Measurements from ENCODE around the gene CCDC141. TPM values are rescaled to one million over a fixed set of nuclear protein-coding genes. Genes with fewer than 3 reads are reported as not detected.
"Not testable (repeated sequence)": the region's sequence is repeated elsewhere in the genome, so short reads cannot be mapped to it uniquely, and the experiment has no call there.

CCDC141 gene
- polyA plus RNA-seq, 3 donors from 2014 or later: 0.69 to 1.5 TPM; not detected in 1

DNA sequence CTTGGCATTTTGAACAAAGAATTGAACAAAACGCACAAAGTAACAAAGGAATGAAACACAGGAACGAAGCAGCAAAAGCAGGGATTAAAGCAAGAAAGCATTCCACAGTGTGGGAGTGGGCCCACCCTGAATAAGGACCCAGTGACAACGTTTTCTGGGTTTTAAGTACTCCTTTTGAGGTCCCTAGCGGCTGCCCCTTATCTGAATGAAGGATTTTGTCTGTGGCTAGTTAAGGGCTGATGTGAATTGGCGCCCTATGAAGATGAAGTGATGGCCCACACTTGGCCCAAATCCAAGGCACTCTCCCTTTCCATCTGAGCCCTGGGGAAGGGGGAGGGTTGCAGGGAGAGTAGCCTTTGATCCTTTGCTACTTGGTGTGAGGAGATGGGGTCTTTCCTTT is 7.8 kb upstream of the CCDC141 start:
- no peak for DNase-seq
- no peaks in the 10 kb centered on the region for H3K4me1 Mint-ChIP-seq
- H3K4me3 Mint-ChIP-seq: no peak overlapping the region
- no peaks in the 10 kb centered on the region for H3K9me3 Mint-ChIP-seq
- H3K27ac Mint-ChIP-seq: no peak overlapping the region
- no peaks in the 10 kb centered on the region for H3K36me3 Mint-ChIP-seq
- no peaks in the 10 kb centered on the region for H3K27me3 Mint-ChIP-seq (ENCODE audit: low read depth in 3 of 3)

DNA sequence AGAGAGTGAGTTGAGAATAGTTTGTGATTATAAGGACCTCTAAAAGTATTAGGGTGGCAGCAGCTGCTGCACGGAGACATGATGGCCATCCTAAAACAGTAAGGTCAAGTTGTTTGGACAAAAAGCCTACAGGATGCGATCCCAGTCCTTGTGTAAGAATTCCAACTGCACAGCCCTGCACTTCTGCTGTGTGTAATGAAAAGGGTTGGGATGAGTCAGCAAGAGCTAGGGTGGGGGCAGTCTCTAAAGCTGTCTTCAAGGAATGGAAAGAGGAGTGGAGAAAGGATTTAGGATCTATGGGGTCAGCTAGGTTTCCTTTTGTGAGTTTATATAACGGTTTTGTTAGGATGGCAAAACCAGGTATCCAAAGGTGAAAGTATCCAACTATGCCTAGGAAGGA is 3.6 kb upstream of the CCDC141 start:
- not testable (repeated sequence) for H3K9me3 Mint-ChIP-seq; H3K27me3 Mint-ChIP-seq (ENCODE audit: low read depth in 3 of 3); H3K4me3 Mint-ChIP-seq; DNase-seq; H3K36me3 Mint-ChIP-seq; H3K27ac Mint-ChIP-seq
- peaks cover 4 to 21% of the 10 kb centered on the region in 2 donors for H3K4me1 Mint-ChIP-seq

DNA sequence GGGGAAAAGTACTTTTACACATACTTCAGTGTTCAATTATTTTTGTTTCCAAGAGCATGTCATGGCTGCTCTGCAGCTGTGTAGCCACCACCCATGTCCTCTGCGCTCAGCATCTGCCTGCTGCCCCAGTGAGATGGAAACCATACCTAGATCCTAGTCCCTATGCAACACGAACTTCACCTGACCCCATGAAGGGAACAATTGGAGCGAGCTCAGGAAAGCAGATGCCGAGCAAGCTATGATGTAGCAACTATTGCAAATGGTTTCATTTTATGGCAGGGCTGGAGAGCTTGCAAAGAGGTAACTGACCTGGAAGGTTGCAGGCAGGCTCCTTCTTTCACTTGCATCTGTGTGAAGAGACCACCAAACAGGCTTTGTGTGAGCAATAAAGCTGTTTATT is 1.3 kb upstream of the CCDC141 start:
- peaks cover 4 to 28% of the 10 kb centered on the region in 2 donors for H3K4me1 Mint-ChIP-seq
- no peak for DNase-seq
- H3K4me3 Mint-ChIP-seq: no peak overlapping the region
- no peaks in the 10 kb centered on the region for H3K36me3 Mint-ChIP-seq
- H3K9me3 Mint-ChIP-seq: no peaks in the 10 kb centered on the region
- no peak overlapping the region for H3K27ac Mint-ChIP-seq
- H3K27me3 Mint-ChIP-seq (ENCODE audit: low read depth in 3 of 3): no peaks in the 10 kb centered on the region

DNA sequence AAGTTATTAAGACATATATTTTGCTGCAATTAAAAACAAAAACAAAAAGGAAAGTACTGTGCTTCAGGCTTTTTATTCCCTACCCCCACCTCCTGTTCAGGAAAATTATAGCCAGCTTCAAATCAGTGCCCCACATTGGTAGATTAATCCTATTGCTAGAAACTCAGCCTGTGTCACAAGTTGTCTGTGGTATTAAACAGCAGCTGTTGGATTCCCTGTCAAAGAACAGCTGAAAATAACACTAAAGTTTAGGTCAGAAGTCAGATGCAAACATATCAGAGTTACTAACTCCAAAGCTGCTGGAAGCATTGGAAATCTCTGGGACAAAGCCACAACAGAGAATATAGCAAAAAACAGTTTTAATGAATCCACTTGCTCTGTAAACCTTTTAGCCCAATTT is 818 bp upstream of the CCDC141 start:
- DNase-seq: no peak
- Mint-ChIP-seq H3K9me3 (no peaks in the 10 kb centered on the region), H3K27ac (no peak overlapping the region), H3K36me3 (no peaks in the 10 kb centered on the region), H3K4me1 (peaks cover 4 to 33% of the 10 kb centered on the region in 2 donors), H3K27me3 (ENCODE audit: low read depth in 3 of 3) (no peaks in the 10 kb centered on the region), H3K4me3 (no peak overlapping the region)

DNA sequence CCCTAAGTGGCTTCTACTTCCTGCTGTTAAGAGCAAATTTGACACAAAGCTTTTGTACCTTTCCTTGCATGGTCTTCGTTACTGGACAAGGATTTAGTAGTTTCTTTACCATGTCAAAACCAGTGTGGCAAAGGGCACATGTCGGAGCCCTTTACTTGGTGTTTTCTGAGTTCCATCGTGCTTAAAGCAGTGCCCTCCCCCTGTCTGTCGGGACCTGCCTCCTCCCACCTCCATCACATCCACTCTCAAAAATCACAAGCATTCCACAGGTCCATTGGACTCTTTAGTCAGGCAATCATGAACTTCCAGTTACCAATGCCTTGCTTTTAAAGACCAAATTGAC is 763 bp downstream of the CCDC141 start:
- DNase-seq: no peak
- Mint-ChIP-seq H3K36me3 (no peaks in the 10 kb centered on the region), H3K27me3 (ENCODE audit: low read depth in 3 of 3) (no peaks in the 10 kb centered on the region), H3K4me1 (peaks cover 9 to 42% of the 10 kb centered on the region in 2 donors), H3K9me3 (no peaks in the 10 kb centered on the region), H3K4me3 (peak overlapping the region; percentile 77 to 86 (median 83)), H3K27ac (peak overlapping the region in 2 of 6 donors; percentile 14 to 62)

DNA sequence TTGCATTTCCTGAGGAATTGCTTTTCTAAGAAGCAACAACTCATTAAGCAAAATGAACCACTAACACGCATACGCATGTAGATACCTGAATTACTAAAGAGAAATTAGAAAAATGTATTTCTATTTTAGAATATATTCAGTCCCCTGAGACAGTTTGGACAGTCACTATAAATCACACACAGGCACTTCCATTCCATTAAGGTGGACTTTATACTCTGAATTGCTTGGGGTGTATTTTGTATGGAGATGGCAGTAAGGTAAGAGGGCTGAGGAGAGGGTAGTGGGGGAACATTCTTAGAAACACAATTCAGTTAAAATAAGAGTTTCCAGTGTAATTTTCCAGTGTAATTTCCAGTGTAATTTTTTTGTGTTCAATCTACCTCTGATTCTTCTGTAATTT is 1.8 kb downstream of the CCDC141 start:
- Mint-ChIP-seq H3K9me3 (no peaks in the 10 kb centered on the region), H3K27ac (no peak overlapping the region), H3K27me3 (ENCODE audit: low read depth in 3 of 3) (peaks cover 0 to 2% (median 0%) of the 10 kb centered on the region in 3 donors), H3K4me3 (peak overlapping the region in 2 of 5 donors; percentile 31 to 86), H3K4me1 (peaks cover 9 to 42% of the 10 kb centered on the region in 2 donors), H3K36me3 (no peaks in the 10 kb centered on the region)
- DNase-seq: no peak

DNA sequence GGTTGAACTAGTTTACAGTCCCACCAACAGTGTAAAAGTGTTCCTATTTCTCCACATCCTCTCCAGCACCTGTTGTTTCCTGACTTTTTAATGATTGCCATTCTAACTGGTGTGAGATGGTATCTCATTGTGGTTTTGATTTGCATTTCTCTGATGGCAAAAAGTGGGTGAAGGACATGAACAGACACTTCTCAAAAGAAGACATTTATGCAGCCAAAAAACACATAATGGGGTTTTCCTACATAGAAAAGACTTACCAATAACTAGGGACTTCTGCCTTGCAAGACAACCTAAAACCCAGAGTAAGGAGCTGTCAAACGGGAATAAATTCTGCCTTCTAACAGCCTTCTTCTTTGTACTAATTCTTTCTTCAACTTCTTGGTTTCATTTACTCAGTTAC is 4.3 kb downstream of the CCDC141 start:
- H3K36me3 Mint-ChIP-seq; H3K9me3 Mint-ChIP-seq; DNase-seq; H3K4me3 Mint-ChIP-seq; H3K27me3 Mint-ChIP-seq (ENCODE audit: low read depth in 3 of 3): not testable (repeated sequence)
- H3K4me1 Mint-ChIP-seq: peaks cover 9 to 41% of the 10 kb centered on the region in 2 donors
- peak overlapping the region in 1 of 6 donors; percentile 28 for H3K27ac Mint-ChIP-seq

DNA sequence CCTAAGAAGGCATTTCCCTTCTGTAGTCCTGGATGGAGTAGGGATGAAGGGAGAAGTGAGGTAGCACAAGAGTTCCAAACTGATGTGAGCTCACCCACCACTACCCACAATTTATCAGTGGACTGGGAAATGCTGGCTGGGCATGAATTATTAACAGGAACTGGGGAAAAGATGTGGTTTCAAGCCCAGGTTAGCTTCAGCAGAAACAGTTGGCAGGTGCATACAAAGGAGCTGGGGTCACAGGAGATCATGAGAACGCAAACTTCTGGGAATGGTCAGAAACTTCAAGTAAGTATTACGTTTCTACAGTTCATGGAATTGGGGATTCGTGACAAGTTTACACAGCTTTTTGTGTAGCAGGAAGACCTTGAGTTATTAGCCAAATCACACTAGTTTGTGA is 5.4 kb downstream of the CCDC141 start:
- Mint-ChIP-seq H3K36me3 (no peaks in the 10 kb centered on the region), H3K9me3 (peaks cover 0 to 2% (median 0%) of the 10 kb centered on the region in 6 donors), H3K27ac (peak overlapping the region in 1 of 6 donors; percentile 12), H3K4me3 (peak overlapping the region in 3 of 5 donors; percentile 7 to 32 (median 18)), H3K27me3 (ENCODE audit: low read depth in 3 of 3) (peaks cover 0 to 2% (median 0%) of the 10 kb centered on the region in 3 donors), H3K4me1 (peaks cover 5 to 30% of the 10 kb centered on the region in 2 donors)
- DNase-seq: no peak

DNA sequence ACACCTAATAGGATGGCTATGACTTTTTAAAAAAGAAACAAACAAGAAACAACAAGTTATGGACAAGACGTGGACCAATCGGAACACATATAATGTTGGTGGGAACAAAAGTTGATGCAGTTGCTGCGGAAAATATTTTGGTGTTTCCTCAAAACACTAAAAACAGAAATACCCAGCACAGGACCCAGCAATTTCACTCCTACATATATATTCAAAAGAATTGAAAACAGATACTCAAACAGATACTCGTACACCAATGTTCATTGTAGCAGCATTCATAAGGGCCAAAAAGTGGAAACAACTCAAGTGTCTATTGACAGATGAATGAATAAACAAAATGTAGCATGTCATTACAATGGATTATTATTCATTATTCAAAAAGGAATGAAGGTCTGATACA is 12.1 kb downstream of the CCDC141 start:
- Mint-ChIP-seq H3K4me1 (peaks cover 0 to under 1% of the 10 kb centered on the region in 2 donors), H3K4me3 (no peak overlapping the region), H3K36me3 (no peaks in the 10 kb centered on the region), H3K27me3 (ENCODE audit: low read depth in 3 of 3) (peaks cover 0 to 2% (median 0%) of the 10 kb centered on the region in 3 donors), H3K27ac (no peak overlapping the region), H3K9me3 (peaks cover 0 to 2% (median 0%) of the 10 kb centered on the region in 6 donors)
- no peak for DNase-seq

DNA sequence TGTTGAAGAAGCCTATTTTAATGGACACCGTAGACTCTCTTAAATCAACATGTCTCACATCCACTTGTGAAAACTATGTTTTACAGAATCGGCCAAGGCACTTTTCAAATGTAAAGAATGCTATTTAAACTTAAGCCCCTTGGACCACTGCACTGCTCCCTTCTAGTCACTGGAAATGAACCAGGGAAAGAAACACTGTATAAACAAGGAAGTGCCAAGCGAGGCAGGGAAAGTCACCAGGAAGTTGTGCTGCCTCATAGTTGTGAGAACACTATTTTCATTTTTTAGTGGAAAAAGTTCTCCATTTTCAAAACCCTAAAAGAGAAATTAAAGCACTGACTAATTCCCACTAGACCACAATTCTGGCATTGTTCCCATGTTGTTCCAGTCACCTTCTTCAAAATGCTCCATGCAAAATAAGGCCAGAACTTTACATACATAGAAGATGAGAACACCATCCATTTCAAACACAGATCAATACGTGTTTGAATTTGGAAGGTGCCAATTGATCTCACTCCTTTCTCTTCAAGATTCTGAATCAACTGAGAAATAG is 13.5 kb downstream of the CCDC141 start:
- peaks cover 0 to 2% (median 0%) of the 10 kb centered on the region in 6 donors for H3K9me3 Mint-ChIP-seq
- peaks cover 0 to 2% (median 0%) of the 10 kb centered on the region in 3 donors for H3K27me3 Mint-ChIP-seq (ENCODE audit: low read depth in 3 of 3)
- peaks cover 13 to 14% of the 10 kb centered on the region in 2 donors for H3K4me1 Mint-ChIP-seq
- H3K27ac Mint-ChIP-seq: no peak overlapping the region
- H3K36me3 Mint-ChIP-seq: no peaks in the 10 kb centered on the region
- DNase-seq: no peak
- no peak overlapping the region for H3K4me3 Mint-ChIP-seq

DNA sequence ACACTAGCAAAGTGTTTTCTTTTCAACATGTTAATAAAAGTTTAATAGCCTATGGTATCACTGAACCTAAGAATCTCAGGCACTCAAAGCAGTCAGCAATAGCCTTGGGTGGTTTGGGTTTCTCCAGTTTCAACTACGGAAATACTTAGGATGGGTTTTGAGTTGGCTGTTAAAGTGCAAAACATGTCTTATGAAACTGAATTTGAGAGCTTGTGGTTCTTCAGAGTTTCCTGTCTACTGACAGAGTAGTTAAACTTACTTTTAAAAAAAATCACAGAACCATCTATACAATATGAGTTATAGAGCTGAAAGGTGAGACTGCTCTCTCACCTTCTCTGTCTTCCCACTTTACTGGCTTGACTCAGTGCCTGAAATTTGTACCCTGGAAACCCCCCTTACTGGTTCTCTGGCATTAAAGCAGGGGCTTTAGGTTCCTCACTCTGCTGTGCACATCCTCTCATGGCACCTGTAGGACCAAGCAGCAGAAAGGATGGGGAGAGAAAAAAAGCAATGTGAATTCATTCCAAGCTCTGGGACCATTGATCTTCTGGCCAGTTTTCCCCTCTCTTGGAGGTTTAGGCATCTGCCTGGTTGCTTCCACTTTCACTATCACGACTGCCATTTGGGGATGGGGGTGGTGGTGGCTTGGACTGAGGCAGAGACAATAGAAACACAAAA is 18.1 kb downstream of the CCDC141 start:
- DNase-seq: peak; percentile 10 to 33 (median 19)
- Mint-ChIP-seq H3K4me1 (peaks cover 15 to 18% of the 10 kb centered on the region in 2 donors), H3K4me3 (peak overlapping the region; percentile 65 to 74 (median 70)), H3K27ac (peak overlapping the region; percentile 31 to 91 (median 76)), H3K9me3 (peaks cover 0 to 14% (median 8%) of the 10 kb centered on the region in 6 donors), H3K36me3 (peaks cover 0 to 9% (median 7%) of the 10 kb centered on the region in 3 donors), H3K27me3 (ENCODE audit: low read depth in 3 of 3) (peaks cover 0 to 3% (median 0%) of the 10 kb centered on the region in 3 donors)

DNA sequence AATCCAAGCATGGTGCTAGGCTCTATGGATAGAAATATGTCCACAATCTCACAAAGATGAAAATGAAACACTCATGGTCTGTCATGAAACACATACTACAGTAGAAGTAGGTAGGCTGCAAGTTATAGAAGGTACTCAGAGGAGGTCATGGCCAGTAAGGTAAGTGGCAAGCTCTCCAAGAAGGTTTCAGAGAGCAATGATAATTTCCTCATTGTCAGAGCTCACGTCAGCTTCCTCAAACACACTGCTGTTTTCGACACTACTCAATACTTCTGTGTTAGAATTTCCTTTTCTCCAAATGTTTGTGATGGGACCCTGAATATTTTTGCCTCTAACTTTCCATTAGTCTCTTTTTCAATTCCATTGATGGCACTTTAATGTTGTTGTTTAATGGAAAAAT is 25.5 kb downstream of the CCDC141 start:
- peaks cover 0 to 10% of the 10 kb centered on the region in 2 donors for H3K4me1 Mint-ChIP-seq
- H3K4me3 Mint-ChIP-seq: no peak overlapping the region
- H3K27ac Mint-ChIP-seq: no peak overlapping the region
- DNase-seq: no peak
- peaks cover 0 to 3% (median 0%) of the 10 kb centered on the region in 3 donors for H3K27me3 Mint-ChIP-seq (ENCODE audit: low read depth in 3 of 3)
- peaks cover 0 to 16% (median 10%) of the 10 kb centered on the region in 6 donors for H3K9me3 Mint-ChIP-seq
- H3K36me3 Mint-ChIP-seq: peaks cover 0 to 11% (median 7%) of the 10 kb centered on the region in 3 donors

DNA sequence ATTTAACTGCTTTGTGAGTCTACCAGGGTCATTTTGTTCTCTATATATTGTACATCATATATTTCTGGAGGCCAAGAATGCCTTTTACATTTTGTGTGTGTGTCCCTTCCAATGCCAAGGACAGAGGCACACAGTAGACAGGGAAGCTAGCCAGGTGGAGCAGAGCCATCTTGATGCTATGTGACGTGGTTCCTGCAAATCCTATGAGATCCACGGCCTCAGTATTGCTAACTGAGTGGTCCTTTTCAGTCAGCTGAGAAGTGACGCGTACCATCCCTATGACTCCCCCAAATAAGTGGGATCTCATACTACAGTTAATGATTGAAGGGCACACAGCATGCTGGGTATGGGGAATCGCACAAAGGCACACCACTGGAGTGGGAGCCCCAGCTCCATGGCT is 27.3 kb downstream of the CCDC141 start:
- Mint-ChIP-seq H3K4me1 (peaks cover 0 to 18% of the 10 kb centered on the region in 2 donors), H3K9me3 (peaks cover 0 to 9% (median 6%) of the 10 kb centered on the region in 6 donors), H3K4me3 (no peak overlapping the region), H3K27me3 (ENCODE audit: low read depth in 3 of 3) (peaks cover 0 to 2% (median 0%) of the 10 kb centered on the region in 3 donors), H3K27ac (no peak overlapping the region), H3K36me3 (peaks cover 0 to 6% (median 2%) of the 10 kb centered on the region in 3 donors)
- no peak for DNase-seq

DNA sequence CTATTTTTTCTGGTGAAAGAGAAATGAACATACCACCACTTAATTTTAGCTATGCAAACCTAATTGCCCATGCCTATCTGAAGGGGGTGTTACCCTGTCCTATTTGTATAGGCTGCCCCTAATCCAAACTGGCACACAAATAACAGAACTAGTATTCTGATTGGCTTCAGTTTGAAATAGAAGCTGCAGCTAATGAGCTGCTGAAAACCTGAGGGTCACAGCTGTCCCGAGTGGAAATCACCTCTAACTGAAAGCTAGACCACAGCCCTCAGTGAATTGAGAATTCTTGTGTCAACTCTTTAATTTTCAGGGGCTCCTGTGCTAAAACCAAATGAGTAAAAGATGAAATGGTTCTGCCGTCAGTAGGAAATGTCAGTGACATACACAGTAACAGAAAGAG is 28.7 kb downstream of the CCDC141 start:
- H3K9me3 Mint-ChIP-seq: no peaks in the 10 kb centered on the region
- H3K27me3 Mint-ChIP-seq (ENCODE audit: low read depth in 3 of 3): peaks cover 0 to 2% (median 0%) of the 10 kb centered on the region in 3 donors
- no peak overlapping the region for H3K4me3 Mint-ChIP-seq
- no peak for DNase-seq
- H3K27ac Mint-ChIP-seq: no peak overlapping the region
- H3K4me1 Mint-ChIP-seq: peaks cover 0 to 18% of the 10 kb centered on the region in 2 donors
- no peaks in the 10 kb centered on the region for H3K36me3 Mint-ChIP-seq
